Naive thymus-derived CD4-positive, alpha-beta T cell (primary cell): Measurements from ENCODE around the gene DENND2D. TPM values are rescaled to one million over a fixed set of nuclear protein-coding genes. Genes with fewer than 3 reads are reported as not detected.

ENCODE experiments used
- ATAC-seq: fragments of 150-1000 bp; cut with Tn5 transposase; 2 replicates; pipeline ENCODE4 v1.10.0; 2021; ENCODE audit warnings: mild to moderate bottlenecking, moderate library complexity
- CTCF ChIA-PET: fragments of 350-600 bp; sonication (Branson Sonifier 250); formaldehyde crosslinking; loops from one replicate; lab custom pipeline; 2021; ENCODE audit warnings: antibody characterized with exemption; lab: Charles Lee
- POLR2A ChIA-PET: fragments of 350-600 bp; sonication (Branson Sonifier 250); formaldehyde crosslinking; loops from one replicate; lab custom pipeline; 2021; ENCODE audit warnings: antibody characterized with exemption, inconsistent platforms; lab: Charles Lee
- DNase-seq, 9 donors: peaks; one replicate each; pipeline versions ENCODE4 v3.0.0 to v3.0.0-alpha.2; 2020 to 2022; ENCODE audit warnings: mixed read lengths in 1 of 9
- H3K27ac ChIP-seq: one replicate; pipeline ENCODE4 v1.7.0; 2013; ENCODE audit warnings: mild to moderate bottlenecking, low read depth, low read length, moderate library complexity
- H3K27me3 ChIP-seq, 2 donors: one replicate each; pipeline ENCODE4 v1.7.0; 2013; ENCODE audit warnings: low read length in 2 of 2, mild to moderate bottlenecking in 2 of 2, moderate library complexity in 2 of 2; ENCODE audit not compliant: control insufficient read depth in 2 of 2, insufficient read depth in 2 of 2
- H3K36me3 ChIP-seq, 3 experiments: 1 replicate in 2 of 3; 2 replicates in 1 of 3; pipeline ENCODE4 v1.7.0; 2013; ENCODE audit warnings: low read length in 3 of 3, mild to moderate bottlenecking in 3 of 3, moderate library complexity in 1 of 3; ENCODE audit not compliant: insufficient read depth in 3 of 3, control insufficient read depth in 2 of 3
- H3K4me1 ChIP-seq, 2 donors: one replicate each; pipeline ENCODE4 v1.7.0; 2013; ENCODE audit warnings: low read length in 2 of 2, mild to moderate bottlenecking in 2 of 2, moderate library complexity in 1 of 2; ENCODE audit not compliant: control insufficient read depth in 2 of 2, insufficient read depth in 2 of 2
- H3K4me3 ChIP-seq: 2 replicates; pipeline ENCODE4 v1.7.0; 2013; ENCODE audit warnings: mild to moderate bottlenecking, low read length
- H3K9me3 ChIP-seq, 3 experiments: 1 replicate in 2 of 3; 2 replicates in 1 of 3; pipeline ENCODE4 v1.7.0; 2013; ENCODE audit warnings: low read length in 3 of 3; ENCODE audit not compliant: control insufficient read depth in 2 of 3
- H3K27ac Mint-ChIP-seq, 9 donors: one replicate each; pipeline ENCODE4 v1.8.0; 2020 to 2022; ENCODE audit warnings: mixed read lengths in 9 of 9, mild to moderate bottlenecking in 8 of 9, moderate library complexity in 5 of 9, inconsistent platforms in 2 of 9
- H3K27me3 Mint-ChIP-seq, 5 donors: one replicate each; pipeline ENCODE4 v1.8.0; 2021 to 2022; ENCODE audit warnings: mixed read lengths in 5 of 5, mild to moderate bottlenecking in 1 of 5
- H3K36me3 Mint-ChIP-seq, 5 donors: one replicate each; pipeline ENCODE4 v1.8.0; 2020 to 2022; ENCODE audit warnings: mixed read lengths in 5 of 5, mild to moderate bottlenecking in 3 of 5, inconsistent platforms in 1 of 5
- H3K4me1 Mint-ChIP-seq, 7 donors: one replicate each; pipeline ENCODE4 v1.8.0; 2020 to 2022; ENCODE audit warnings: mixed read lengths in 7 of 7, mild to moderate bottlenecking in 3 of 7, inconsistent platforms in 1 of 7
- H3K4me3 Mint-ChIP-seq, 10 donors: one replicate each; pipeline ENCODE4 v1.8.0; 2020 to 2022; ENCODE audit warnings: mild to moderate bottlenecking in 10 of 10, mixed read lengths in 10 of 10, moderate library complexity in 6 of 10, inconsistent platforms in 2 of 10
- H3K9me3 Mint-ChIP-seq, 11 donors: one replicate each; pipeline ENCODE4 v1.8.0; 2020 to 2022; ENCODE audit warnings: mixed read lengths in 11 of 11, mild to moderate bottlenecking in 4 of 11, inconsistent platforms in 1 of 11, moderate library complexity in 1 of 11
- intact Hi-C, 2 donors: fragments of 100-400 bp; cut with micrococcal nuclease; formaldehyde crosslinking; loops; one replicate each; pipeline ENCODE4 v1.15.1; 2023
- polyA plus RNA-seq, 2 donors: library from polyadenylated mRNA; unstranded; fragments of 300-500 nt; fragmentation: Illumina TruSeq; gene quantifications; one replicate each; pipeline ENCODE4 v1.2.3, GENCODE V29; 2021
- total RNA-seq, 6 experiments: library from RNA in 5 of 6; stranded (reverse) in 5 of 6; gene quantifications; 1 replicate in 5 of 6; 2 replicates in 1 of 6; pipeline ENCODE4 v1.2.3 and lab custom pipeline; 2021 to 2026

DENND2D gene
- total and polyA plus RNA-seq, 7 experiments from 2014 or later: 122 to 421 (median 288) TPM

DNA sequence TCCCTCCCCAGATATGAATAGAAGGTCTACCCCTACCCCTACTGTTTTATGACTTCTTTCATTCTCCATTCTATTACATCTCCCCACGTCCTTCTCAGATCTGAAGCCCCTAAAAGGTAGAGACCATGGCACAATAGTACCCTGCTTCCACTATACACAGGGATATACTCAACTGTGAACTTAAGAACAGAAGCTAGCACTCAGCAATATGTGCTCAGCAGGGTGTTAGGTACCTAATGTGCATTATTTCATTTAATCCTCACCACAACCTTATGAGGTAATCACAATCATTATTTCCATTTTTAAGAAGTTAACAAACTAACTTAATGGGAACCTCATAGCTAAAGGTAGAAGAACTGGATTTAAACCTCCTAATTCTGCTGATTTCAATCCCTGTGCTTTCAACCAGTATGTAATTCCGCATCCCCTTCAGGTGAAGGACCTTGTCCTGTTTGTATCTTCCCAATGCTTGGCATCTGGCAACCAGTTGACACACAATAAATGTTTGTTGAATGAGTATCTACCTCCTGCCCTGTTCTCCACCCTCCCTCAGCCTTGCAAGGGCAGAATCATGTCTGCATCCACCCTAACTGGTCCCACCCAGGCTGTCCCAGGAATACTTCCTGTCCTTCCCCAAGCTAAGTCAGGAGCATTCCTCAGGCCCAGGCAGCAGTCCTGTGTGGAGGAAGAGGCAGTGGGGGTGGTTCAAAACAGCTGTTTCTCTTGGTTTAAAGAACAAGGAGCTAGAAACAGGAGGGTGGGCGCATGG, 6.5 kb downstream of the DENND2D start:
- peaks cover 0 to 2% (median 0%) of the 10 kb centered on the region in 11 donors for H3K9me3 Mint-ChIP-seq
- ChIA-PET CTCF (interaction anchor here (1.0 to 15.0 kb wide), 2 partner anchors 27 to 163 kb away, joined by 3 to 341 read pairs; partner anchors contain the start of gene CHI3L2), POLR2A (interaction anchor here (0.6 to 26.6 kb wide), 15 partner anchors 4 to 497 kb away, joined by 3 to 1128 read pairs (median 3); partner anchors contain the start of genes CHI3L2 and DENND2D)
- ATAC-seq (no peak), DNase-seq (no peak)
- peaks cover 75 to 85% of the 10 kb centered on the region in 2 donors for H3K4me1 ChIP-seq
- peaks cover 81 to 89% (median 87%) of the 10 kb centered on the region in 7 donors for H3K4me1 Mint-ChIP-seq
- H3K4me3 ChIP-seq: peak overlapping the region; percentile 84
- H3K27me3 Mint-ChIP-seq: no peaks in the 10 kb centered on the region
- peak overlapping the region; percentile 90 to 100 (median 99) for H3K4me3 Mint-ChIP-seq
- H3K36me3 Mint-ChIP-seq: peaks cover 36 to 96% (median 93%) of the 10 kb centered on the region in 5 donors
- H3K36me3 ChIP-seq: peaks cover 43 to 92% (median 62%) of the 10 kb centered on the region in 3 experiments
- intact Hi-C loops: loop anchor here in 1 of 2 donors (1.0 to 10.0 kb wide), 2 partner anchors 8 to 159 kb away; no protein-coding TSS in a partner anchor
- H3K27ac ChIP-seq: peak overlapping the region; percentile 90
- H3K27ac Mint-ChIP-seq: peak overlapping the region; percentile 76 to 99 (median 96)
- H3K9me3 ChIP-seq: no peaks in the 10 kb centered on the region
- no peaks in the 10 kb centered on the region for H3K27me3 ChIP-seq

DNA sequence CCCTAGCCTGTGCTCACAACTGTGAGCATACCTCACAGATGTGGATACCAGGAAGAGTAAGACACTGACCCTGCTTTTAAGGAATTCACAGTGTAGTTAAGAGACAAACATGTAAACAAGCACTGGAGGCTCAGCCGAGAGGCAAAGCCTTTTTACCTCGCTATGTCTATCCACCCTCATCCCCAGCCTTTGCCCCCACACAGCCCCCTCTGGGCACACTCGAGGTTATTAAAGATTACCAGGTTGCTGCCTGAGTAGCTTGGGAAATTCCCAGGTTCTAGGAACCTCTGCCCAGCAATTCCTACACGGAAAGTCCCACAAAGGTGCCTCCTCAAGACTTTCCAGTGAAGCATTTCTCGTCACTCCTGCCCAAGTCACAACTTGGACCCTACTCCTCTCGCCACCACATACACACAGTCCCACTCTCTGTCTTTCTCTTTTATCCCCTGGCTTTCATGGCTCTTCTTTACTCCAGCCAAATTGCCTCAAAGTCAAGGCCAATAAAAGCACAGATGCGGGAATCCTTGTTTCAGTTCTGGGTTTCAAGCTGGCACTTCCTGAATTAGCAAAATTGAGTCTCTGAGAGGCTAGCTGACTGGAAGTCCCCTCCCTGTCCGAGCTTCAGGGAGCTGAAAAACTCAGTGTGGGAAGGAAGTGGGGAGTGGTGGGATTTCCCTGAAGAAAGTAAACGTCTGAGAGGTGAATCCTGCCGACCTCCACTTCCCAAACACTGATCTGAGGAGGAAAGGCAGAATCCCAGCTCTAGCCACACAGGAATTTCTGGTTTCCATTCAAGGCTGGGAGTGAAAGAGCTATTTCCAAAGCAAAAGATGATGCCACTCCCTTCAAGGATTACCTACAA, 7.6 kb downstream of the DENND2D start:
- CTCF ChIA-PET: interaction anchor here (1.0 to 15.0 kb wide), 2 partner anchors 28 to 141 kb away, joined by 3 to 341 read pairs; partner anchors contain the start of gene CHI3L2
- peak overlapping the region; percentile 19 for H3K4me3 ChIP-seq
- ATAC-seq: peak; percentile 71
- POLR2A ChIA-PET: interaction anchor here (0.6 to 26.6 kb wide), 9 partner anchors 4 to 490 kb away, joined by 3 to 1128 read pairs (median 5); partner anchors contain the start of genes CHI3L2 and DENND2D
- Mint-ChIP-seq H3K4me1 (peaks cover 88 to 99% (median 97%) of the 10 kb centered on the region in 7 donors), H3K27ac (peak overlapping the region; percentile 72 to 99 (median 96)), H3K36me3 (peaks cover 40 to 96% (median 93%) of the 10 kb centered on the region in 5 donors), H3K9me3 (peaks cover 0 to 2% (median 0%) of the 10 kb centered on the region in 11 donors), H3K27me3 (no peaks in the 10 kb centered on the region), H3K4me3 (peak overlapping the region; percentile 70 to 100 (median 98))
- H3K27ac ChIP-seq: peak overlapping the region; percentile 90
- intact Hi-C loops: loop anchor here in 1 of 2 donors (10.0 kb wide), 1 partner anchor 158 kb away; no protein-coding TSS in a partner anchor
- no peaks in the 10 kb centered on the region for H3K9me3 ChIP-seq
- DNase-seq: peak in 1 of 9 donors; percentile 48
- H3K27me3 ChIP-seq: no peaks in the 10 kb centered on the region
- H3K36me3 ChIP-seq: peaks cover 47 to 92% (median 69%) of the 10 kb centered on the region in 3 experiments
- H3K4me1 ChIP-seq: peaks cover 85 to 95% of the 10 kb centered on the region in 2 donors

DNA sequence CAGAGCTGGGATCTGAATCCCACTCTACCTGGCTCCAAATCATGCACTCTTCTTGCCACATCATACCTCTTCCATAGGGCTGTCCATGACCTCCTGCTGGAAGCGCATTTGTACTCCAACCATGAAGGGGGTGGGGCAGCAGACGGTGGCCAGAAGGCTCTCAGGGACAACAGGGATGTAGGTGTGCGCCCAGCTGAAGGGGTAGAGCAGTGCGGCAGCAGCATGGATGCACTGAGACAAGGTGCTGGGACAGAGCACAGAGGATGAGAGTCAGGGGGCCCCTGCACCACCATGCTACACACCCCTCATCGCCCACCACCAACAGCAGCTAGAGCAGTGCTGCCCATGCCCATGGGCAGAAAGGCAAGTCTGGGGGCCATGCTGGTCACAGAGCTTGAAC, 8.4 kb downstream of the DENND2D start:
- H3K27ac Mint-ChIP-seq: peak overlapping the region; percentile 72 to 99 (median 96)
- no peaks in the 10 kb centered on the region for H3K9me3 ChIP-seq
- no peaks in the 10 kb centered on the region for H3K27me3 Mint-ChIP-seq
- peak overlapping the region; percentile 39 to 100 (median 97) for H3K4me3 Mint-ChIP-seq
- peak overlapping the region; percentile 90 for H3K27ac ChIP-seq
- H3K4me3 ChIP-seq: no peak overlapping the region
- H3K9me3 Mint-ChIP-seq: peaks cover 0 to 2% (median 0%) of the 10 kb centered on the region in 11 donors
- intact Hi-C loops: loop anchor here in 1 of 2 donors (10.0 kb wide), 1 partner anchor 157 kb away; no protein-coding TSS in a partner anchor
- ATAC-seq (no peak), DNase-seq (no peak)
- ChIA-PET CTCF (interaction anchor here (0.5 to 15.0 kb wide), 6 partner anchors 8 to 161 kb away, joined by 3 to 341 read pairs (median 4); partner anchors contain the start of genes CHI3L2 and DENND2D), POLR2A (interaction anchor here (0.6 to 26.6 kb wide), 9 partner anchors 4 to 491 kb away, joined by 3 to 1128 read pairs (median 5); partner anchors contain the start of genes CEPT1, CHI3L2, DENND2D and DRAM2)
- H3K4me1 ChIP-seq: peaks cover 82 to 99% of the 10 kb centered on the region in 2 donors
- no peaks in the 10 kb centered on the region for H3K27me3 ChIP-seq
- peaks cover 46 to 92% (median 74%) of the 10 kb centered on the region in 3 experiments for H3K36me3 ChIP-seq
- peaks cover 82 to 99% (median 99%) of the 10 kb centered on the region in 7 donors for H3K4me1 Mint-ChIP-seq
- H3K36me3 Mint-ChIP-seq: peaks cover 37 to 94% (median 89%) of the 10 kb centered on the region in 5 donors

DNA sequence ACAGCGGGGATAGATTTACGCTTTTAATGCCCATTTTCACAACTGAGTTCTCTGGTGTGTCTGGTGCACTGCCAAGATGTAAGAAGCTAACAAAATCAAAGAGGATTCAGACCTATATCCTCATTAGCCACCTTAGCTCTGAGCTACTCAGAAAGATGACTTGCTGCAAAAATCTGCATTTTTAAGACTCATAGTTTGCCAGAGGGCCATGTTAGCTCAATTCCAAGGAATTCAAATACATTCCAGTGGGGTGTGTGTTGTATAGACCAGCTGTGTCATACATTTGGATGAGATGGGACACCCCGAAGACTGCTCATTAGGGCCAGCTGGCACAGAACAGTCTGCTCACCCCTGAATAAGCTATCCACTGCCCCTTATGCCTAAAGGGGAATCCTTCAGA, 8.9 kb downstream of the DENND2D start:
- POLR2A ChIA-PET: interaction anchor here (0.7 to 26.6 kb wide), 7 partner anchors 3 to 368 kb away, joined by 3 to 1128 read pairs (median 9); partner anchors contain the start of genes CEPT1, CHI3L2, DENND2D and DRAM2

DNA sequence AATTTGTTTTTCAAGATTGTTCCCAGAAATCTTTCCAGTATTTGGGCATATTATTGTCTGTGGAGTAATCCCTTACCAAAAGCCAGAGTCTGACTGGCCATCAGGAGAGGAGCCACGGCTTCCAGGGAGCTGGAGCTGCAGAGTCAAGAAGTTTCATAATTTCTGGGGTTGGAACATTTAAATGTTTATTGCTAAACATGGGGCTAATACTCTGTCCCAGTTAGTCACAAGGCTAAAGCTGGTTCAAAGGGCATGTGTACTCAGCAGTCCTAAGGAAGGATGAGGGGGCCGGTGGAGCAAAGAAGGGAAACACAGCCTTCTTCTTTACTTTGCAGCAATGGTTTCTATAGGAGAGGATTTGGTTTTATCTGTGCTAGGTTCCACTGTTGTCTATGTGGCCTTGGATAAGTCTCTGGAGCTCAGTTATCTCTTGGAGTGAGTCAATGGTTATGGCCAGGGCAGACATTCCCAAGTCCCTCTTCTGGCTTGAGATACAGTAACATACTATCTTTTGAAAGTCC, 9.5 kb downstream of the DENND2D start:
- H3K36me3 Mint-ChIP-seq: peaks cover 33 to 89% (median 85%) of the 10 kb centered on the region in 5 donors
- peaks cover 79 to 100% (median 96%) of the 10 kb centered on the region in 7 donors for H3K4me1 Mint-ChIP-seq
- peaks cover 48 to 92% (median 69%) of the 10 kb centered on the region in 3 experiments for H3K36me3 ChIP-seq
- no peaks in the 10 kb centered on the region for H3K27me3 Mint-ChIP-seq
- peaks cover 0 to 2% (median 0%) of the 10 kb centered on the region in 11 donors for H3K9me3 Mint-ChIP-seq
- H3K27ac Mint-ChIP-seq: peak overlapping the region; percentile 72 to 99 (median 96)
- peaks cover 71 to 99% of the 10 kb centered on the region in 2 donors for H3K4me1 ChIP-seq
- no peak for DNase-seq
- H3K4me3 ChIP-seq: no peak overlapping the region
- ATAC-seq: no peak
- H3K4me3 Mint-ChIP-seq: peak overlapping the region; percentile 18 to 100 (median 64)
- ChIA-PET CTCF (interaction anchor here (1.0 to 15.0 kb wide), 5 partner anchors 10 to 160 kb away, joined by 3 to 341 read pairs (median 4); partner anchors contain the start of genes CHI3L2 and DENND2D), POLR2A (interaction anchor here (0.7 to 26.6 kb wide), 6 partner anchors 3 to 367 kb away, joined by 3 to 1128 read pairs (median 128); partner anchors contain the start of genes CHI3L2 and DENND2D)
- no peaks in the 10 kb centered on the region for H3K9me3 ChIP-seq
- intact Hi-C loops: loop anchor here in 1 of 2 donors (1.0 to 10.0 kb wide), 2 partner anchors 8 to 156 kb away; no protein-coding TSS in a partner anchor
- H3K27me3 ChIP-seq: no peaks in the 10 kb centered on the region
- H3K27ac ChIP-seq: peak overlapping the region; percentile 90

More for the DNA sequence above, 8.9 kb downstream of the DENND2D start:
- Mint-ChIP-seq H3K27me3 (no peaks in the 10 kb centered on the region), H3K4me3 (peak overlapping the region; percentile 18 to 100 (median 82)), H3K4me1 (peaks cover 81 to 100% (median 99%) of the 10 kb centered on the region in 7 donors), H3K27ac (peak overlapping the region; percentile 72 to 99 (median 96)), H3K36me3 (peaks cover 37 to 94% (median 89%) of the 10 kb centered on the region in 5 donors), H3K9me3 (peaks cover 0 to 2% (median 0%) of the 10 kb centered on the region in 11 donors)
- Histone ChIP-seq H3K36me3 (peaks cover 47 to 92% (median 71%) of the 10 kb centered on the region in 3 experiments), H3K27me3 (no peaks in the 10 kb centered on the region), H3K4me3 (no peak overlapping the region), H3K4me1 (peaks cover 76 to 99% of the 10 kb centered on the region in 2 donors), H3K27ac (peak overlapping the region; percentile 90), H3K9me3 (no peaks in the 10 kb centered on the region)
- ATAC-seq: no peak
- intact Hi-C loops: loop anchor here in 1 of 2 donors (1.0 to 10.0 kb wide), 2 partner anchors 8 to 157 kb away; no protein-coding TSS in a partner anchor
- CTCF ChIA-PET: interaction anchor here (0.5 to 15.0 kb wide), 7 partner anchors 9 to 161 kb away, joined by 3 to 341 read pairs (median 4); partner anchors contain the start of genes CHI3L2 and DENND2D
- DNase-seq: no peak
